WI38 (cell line): ENCODE data around the gene NXNL2.

Source experiments
- H3K4me3 ChIP-seq: 2 replicates; pipeline ENCODE4 v1.5.1; 2011; ENCODE audit warnings: low read depth, mild to moderate bottlenecking, control low read depth, low read length
- TF ChIP-seq, protein P1 (sequence below): IDR thresholded peaks from 2 replicates; pipeline ENCODE4 v1.5.1; 2012; ENCODE audit warnings: low read depth, mild to moderate bottlenecking, control low read depth, low read length

The NXNL2 gene

DNA sequence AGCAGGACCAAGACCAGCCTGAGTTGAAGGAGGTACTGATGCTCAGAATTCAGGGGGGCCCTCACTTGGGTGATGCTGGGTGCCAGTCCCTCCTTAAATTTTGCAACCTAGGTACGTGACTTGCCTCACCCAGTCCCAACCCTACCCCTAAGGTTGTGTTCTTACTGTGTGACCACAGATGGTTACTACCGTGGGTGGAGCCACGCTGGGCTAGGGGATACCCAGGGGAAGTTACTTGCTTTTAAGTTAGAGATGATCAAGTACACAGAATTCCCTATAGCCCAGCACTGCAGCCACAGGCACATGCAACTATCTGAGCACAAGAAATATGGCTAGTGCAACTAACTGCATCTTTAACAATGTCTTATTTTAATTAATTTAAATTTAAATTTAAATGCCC, 32.9 kb downstream of the NXNL2 start:
- H3K4me3 ChIP-seq: no peak overlapping the region
- TF ChIP-seq, protein P1, sequence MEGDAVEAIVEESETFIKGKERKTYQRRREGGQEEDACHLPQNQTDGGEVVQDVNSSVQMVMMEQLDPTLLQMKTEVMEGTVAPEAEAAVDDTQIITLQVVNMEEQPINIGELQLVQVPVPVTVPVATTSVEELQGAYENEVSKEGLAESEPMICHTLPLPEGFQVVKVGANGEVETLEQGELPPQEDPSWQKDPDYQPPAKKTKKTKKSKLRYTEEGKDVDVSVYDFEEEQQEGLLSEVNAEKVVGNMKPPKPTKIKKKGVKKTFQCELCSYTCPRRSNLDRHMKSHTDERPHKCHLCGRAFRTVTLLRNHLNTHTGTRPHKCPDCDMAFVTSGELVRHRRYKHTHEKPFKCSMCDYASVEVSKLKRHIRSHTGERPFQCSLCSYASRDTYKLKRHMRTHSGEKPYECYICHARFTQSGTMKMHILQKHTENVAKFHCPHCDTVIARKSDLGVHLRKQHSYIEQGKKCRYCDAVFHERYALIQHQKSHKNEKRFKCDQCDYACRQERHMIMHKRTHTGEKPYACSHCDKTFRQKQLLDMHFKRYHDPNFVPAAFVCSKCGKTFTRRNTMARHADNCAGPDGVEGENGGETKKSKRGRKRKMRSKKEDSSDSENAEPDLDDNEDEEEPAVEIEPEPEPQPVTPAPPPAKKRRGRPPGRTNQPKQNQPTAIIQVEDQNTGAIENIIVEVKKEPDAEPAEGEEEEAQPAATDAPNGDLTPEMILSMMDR: no peak

DNA sequence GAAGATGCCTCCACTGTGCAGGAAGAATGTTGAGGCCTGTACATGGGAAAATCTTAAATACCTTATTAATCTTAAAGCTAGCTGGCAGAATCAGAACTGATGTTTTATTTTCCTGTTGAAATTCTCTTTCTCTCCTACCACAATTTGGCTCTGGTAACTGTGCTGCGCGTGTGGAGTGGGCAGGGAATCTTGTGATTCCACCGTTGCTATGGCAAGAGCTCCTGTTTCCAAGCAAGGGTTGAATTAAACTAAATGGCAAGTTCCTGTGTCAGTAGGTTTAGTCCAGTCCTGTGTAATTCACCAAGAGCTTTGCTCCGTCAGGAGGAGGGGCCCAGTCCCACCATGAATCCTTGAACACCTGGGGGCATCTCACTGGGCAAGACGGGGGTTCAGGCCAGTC, 36.4 kb downstream of the NXNL2 start:
- TF ChIP-seq, protein P1: no peak
- H3K4me3 ChIP-seq: no peak overlapping the region

DNA sequence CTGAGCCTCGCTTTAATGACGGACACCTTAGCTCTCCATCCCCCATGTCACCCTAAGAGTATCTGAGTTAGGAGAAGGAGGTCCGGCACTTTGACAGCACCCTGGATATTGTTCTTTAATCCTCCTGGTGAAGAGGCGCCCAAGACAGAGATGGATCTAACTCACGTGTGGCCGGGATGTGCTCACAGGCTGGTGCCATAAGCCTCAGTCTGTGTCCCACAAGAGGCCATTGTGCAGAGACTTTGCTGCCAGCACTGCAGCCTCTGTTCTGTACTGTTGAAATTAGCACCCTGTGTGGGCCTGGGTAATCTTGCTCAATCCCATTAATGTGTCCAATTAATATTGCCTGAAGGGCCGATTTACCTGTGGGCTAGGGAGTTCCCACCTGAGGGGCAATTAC, 37.7 kb downstream of the NXNL2 start:
- TF ChIP-seq, protein P1: no peak
- no peak overlapping the region for H3K4me3 ChIP-seq

DNA sequence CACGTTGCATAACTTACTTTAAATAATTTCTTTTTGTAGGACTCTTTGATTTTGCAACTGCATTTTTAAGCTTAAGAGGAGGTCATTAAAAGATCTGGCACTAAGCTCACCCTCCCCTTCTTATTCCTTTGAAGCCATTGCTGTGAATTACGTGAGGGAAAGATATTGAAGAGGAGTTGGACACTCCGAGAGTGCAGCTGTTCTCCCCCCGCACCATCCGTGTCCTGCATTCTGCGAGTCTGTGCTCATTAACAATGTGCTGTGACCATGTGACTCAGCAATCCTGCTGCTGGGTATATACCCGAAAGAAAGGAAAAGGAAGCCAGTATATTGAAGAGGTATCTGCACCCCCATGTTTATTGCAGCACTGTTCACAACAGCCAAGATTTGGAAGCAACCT, 40.0 kb downstream of the NXNL2 start:
- H3K4me3 ChIP-seq: no peak overlapping the region
- TF ChIP-seq, protein P1: no peak

DNA sequence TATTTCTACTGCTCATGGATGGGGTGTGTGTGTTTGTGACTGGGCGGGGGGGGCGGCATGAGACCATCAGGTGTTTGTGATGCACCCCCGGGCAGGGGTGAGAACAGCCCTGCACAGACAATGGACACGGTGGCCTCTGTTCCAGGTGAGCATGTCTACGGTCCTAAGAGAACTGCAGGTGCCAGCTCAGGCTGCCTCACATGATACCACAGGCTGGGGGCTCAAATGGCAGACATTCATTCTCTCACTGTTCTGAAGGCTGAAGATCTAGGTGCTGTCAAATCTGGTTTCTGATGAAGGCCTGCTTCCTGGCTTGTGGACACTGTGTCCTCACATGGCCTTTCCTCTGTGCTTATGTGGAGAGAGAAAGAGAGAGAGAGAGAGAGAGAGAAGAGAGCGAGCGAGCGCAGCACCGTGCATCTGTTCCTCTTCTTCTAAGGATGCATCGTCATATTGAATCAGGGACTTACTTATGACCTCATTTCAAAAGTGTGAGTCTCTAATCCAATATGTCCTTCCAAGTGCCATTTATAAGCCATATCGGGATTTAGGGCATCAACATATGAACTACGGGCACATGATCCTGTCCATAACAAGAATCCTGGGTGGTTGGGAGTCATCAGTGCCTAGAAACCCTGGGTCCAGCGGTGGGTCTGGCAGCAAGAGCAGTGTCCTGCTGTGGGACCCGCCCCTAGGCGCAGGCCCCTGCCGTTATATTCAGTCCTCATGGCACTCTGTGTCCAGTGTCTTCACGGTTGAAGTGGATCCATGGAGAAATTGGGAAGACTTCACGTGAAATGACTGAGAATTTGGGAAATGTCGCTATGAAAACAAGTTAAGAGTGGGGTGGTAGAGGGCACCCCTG, 42.5 kb downstream of the NXNL2 start:
- TF ChIP-seq, protein P1: no peak
- no peak overlapping the region for H3K4me3 ChIP-seq

DNA sequence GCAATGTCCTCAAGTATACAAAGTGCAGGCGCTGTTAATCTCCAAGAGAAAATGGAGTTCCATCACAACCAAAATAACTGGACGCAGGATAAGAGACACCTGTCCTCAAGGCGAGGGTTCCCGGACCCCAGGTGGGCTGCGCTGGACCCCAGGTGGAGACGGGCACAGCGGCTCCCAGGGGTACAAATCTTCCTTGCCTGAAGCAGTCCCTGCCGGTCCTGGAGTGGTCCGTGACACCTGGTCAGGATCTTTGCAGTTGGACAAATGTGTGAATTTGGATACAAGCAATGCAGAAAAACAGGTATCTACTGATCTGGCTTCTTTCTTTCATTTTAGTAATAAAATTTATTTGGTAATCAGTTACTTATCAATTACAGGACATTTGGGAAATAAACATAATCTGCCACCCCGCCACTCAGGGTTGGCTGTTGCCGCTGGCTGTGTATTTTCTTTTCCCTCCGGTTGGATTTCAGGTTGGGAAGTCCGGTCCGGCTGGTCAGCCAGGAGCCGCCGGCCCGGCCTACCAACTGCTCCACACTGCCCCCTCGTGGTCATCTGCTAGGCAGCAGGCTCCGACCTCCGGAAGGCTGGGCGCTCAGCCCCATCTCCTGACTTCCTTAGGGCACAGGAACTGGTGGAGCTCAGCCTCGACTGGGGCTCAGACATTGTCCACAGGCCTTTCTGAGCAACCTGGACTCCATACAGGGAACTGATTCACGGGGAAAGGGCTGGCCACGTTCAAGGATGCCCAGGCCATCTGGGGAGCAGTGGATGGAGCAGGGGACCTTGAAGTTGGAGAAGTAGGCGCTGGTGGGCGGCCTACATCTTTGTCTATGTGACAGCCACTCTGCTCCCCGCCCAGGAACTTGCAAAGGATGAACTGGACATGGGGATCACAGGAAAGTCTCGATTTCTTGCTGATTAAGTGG, 43.4 kb downstream of the NXNL2 start:
- TF ChIP-seq, protein P1: peak; percentile 78
- no peak overlapping the region for H3K4me3 ChIP-seq
